Fibroblast of the aortic adventitia (primary cell): ENCODE results near the gene UIMC1. TPM values are rescaled to one million over a fixed set of nuclear protein-coding genes. Genes with fewer than 3 reads are reported as not detected.

Experiments
- DNase-seq: peaks from one replicate; pipeline ENCODE4 v3.0.0-alpha.2; 2010; ENCODE audit warnings: low read depth
- H3K4me3 ChIP-seq: 2 replicates; pipeline ENCODE4 v1.5.1; 2011; ENCODE audit warnings: low read depth, mild to moderate bottlenecking, control low read depth, low read length, moderate library complexity
- CTCF ChIP-seq: IDR thresholded peaks from 2 replicates; pipeline ENCODE4 v1.5.1; 2011; ENCODE audit warnings: mild to moderate bottlenecking, low read length, control low read depth, inconsistent platforms; ENCODE audit not compliant: insufficient read depth
- total RNA-seq: library from RNA; depleted of rRNA; stranded (reverse); fragments of >200 nt; gene quantifications from 2 replicates; pipeline ENCODE4 v1.2.3, GENCODE V29; 2012; ENCODE audit warnings: low replicate concordance

UIMC1 gene
- total RNA-seq, 1 donor, result 34.7 TPM

- no peak overlapping the region for H3K4me3 ChIP-seq
- DNase-seq, result no peak
- no peak for TF ChIP-seq CTCF
Measured at GRCh38 chr5:176906796-176907195, 99.8 kb downstream of the UIMC1 start.

- TF ChIP-seq CTCF, result no peak
- no peak overlapping the region for H3K4me3 ChIP-seq
Measured at GRCh38 chr5:176906126-176906525, 100.5 kb downstream of the UIMC1 start.

GRCh38 chr5:176904276-176904675 lies 102.3 kb downstream of the UIMC1 start:
- H3K4me3 ChIP-seq, result no peak overlapping the region
- TF ChIP-seq CTCF, result no peak
- DNase-seq, result no peak

More at GRCh38 chr5:176906126-176906525, 100.5 kb downstream of the UIMC1 start:
- no peak for DNase-seq

- TF ChIP-seq CTCF, result no peak
Measured at GRCh38 chr5:176902911-176903664, 103.5 kb downstream of the UIMC1 start.

GRCh38 chr5:176902102-176902814 lies 104.3 kb downstream of the UIMC1 start:
- no peak for TF ChIP-seq CTCF
- no peak overlapping the region for H3K4me3 ChIP-seq
- no peak for DNase-seq

More at GRCh38 chr5:176902911-176903664, 103.5 kb downstream of the UIMC1 start:
- no peak for DNase-seq
- H3K4me3 ChIP-seq, result no peak overlapping the region

GRCh38 chr5:176901260-176902101 lies 105.1 kb downstream of the UIMC1 start:
- H3K4me3 ChIP-seq, result no peak overlapping the region
- TF ChIP-seq CTCF, result no peak
- DNase-seq, result no peak
